Superior temporal gyrus (tissue), 1 donor: ENCODE results near the gene ZNF385B.
"Not testable (repeated sequence)": the region's sequence is repeated elsewhere in the genome, so short reads cannot be mapped to it uniquely, and the experiment has no call there.

Source experiments
- DNase-seq: peaks from one replicate; pipeline ENCODE4 v3.0.0-alpha.2; 2016; ENCODE audit errors: extremely low spot score

ZNF385B gene

GRCh38 chr2:179861416-179862067 lies at the start of gene ZNF385B:
ZNF385B (minus strand) TSS chr2:179861612.
- DNase-seq: peak; percentile 25

GRCh38 chr2:179910735-179911113 lies 49.3 kb upstream of the ZNF385B start:
- no peak for DNase-seq

DNA sequence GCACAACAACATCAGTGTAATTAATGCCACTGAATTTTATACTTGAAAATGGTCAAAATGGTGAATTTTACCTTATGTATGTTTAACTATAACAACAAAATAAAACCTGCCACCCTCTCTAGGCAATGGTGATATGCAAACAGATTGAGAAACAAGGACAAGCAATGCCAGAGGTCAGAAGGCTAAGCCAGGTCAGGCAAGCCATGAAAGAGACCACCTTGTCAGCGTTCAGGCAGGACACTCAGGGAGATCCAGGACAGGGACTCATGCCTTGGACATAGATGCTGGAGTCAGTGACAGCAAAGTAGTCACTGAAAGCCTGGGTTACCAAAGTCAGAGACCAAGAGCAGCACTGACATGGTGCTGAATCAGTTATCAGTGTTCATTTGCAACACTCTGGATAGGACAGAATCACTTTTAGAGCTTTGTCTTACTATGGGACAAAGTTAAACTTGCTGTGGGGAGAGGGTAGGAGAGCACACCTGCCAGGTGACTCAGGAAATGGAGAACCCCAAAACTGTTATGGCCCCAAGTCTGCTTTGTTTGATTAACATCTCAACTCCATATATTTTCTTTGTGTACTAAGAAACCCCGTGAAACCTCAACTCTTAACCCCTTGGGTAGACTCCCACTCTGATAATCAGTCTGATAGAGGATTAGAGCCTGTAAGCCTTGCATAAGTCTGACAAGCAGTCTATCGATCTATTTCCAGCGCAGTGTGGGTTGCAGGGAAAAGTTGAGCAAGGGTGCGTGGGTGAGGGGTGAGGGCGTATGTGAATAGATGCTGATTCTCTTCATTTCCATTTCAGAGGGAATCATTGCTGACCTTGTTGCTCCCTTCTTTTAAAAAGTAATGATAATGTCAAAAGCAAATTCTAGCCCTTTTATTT lies 48.7 kb upstream of the ZNF385B start:
- DNase-seq: no peak

GRCh38 chr2:179900655-179901054 lies 39.2 kb upstream of the ZNF385B start:
- no peak for DNase-seq

DNA sequence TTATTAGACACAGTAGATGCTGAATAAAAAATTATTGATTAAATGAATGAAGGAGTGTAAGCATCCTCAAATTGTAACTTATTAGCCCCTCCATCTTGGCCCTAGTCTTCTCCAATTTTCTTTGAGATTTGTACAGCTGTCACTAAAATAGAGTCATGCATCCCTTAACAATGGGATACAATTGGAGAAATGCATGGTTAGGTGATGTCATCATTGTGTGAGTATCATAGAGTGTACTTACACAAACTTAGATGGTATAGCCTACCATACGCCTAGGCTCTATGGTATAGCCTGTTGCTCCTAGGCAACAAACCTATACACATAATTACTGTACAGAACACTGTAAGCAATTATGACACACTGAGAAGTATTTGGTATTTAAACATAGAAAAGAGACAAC lies 38.3 kb upstream of the ZNF385B start:
- no peak for DNase-seq

DNA sequence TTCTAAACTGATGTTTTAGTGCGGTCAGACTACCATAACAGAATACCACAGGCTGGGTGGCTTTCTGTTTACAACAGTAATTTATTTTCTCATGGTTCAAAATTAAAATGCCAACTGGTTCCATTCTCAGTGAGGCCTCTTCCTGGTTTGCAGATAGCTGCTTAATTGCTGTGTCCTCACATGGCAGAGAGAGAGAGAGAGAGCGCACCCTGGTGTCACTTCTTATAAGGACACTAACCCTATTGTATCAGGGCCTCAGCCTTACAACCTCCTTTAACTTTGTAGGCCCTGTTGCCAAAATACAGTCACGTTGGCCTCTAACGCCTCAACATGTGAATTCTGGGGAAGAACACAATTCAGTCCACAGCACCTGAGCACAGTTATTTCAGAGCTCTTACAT lies 37.5 kb upstream of the ZNF385B start:
- DNase-seq: no peak

DNA sequence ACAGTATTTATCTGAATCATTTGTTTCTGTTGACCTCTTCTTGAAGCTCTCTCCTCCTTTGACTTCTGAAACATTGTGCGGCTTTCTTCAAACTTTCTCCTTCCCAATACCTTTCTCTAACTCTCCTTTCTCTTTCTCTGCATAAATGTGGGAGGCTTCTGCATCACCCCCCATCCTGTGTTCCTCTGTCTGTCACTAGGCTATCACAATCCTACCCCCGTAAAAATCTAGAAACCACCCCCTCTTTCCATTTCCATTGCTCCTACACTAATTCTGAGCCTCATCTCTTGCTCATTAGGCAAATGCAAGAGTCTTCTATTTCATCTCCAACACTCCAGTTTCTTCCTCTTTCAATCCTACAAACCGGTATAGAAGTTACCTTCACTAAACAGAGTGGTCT lies 32.2 kb upstream of the ZNF385B start:
- DNase-seq: no peak

GRCh38 chr2:179891237-179891636 lies 29.8 kb upstream of the ZNF385B start:
- DNase-seq: no peak

- DNase-seq: peak; percentile 31
These were observed 29.3 kb upstream of the ZNF385B start for GRCh38 chr2:179890666-179891065.

- not testable (repeated sequence) for DNase-seq
These were observed 27.2 kb upstream of the ZNF385B start for GRCh38 chr2:179888642-179889041.

DNA sequence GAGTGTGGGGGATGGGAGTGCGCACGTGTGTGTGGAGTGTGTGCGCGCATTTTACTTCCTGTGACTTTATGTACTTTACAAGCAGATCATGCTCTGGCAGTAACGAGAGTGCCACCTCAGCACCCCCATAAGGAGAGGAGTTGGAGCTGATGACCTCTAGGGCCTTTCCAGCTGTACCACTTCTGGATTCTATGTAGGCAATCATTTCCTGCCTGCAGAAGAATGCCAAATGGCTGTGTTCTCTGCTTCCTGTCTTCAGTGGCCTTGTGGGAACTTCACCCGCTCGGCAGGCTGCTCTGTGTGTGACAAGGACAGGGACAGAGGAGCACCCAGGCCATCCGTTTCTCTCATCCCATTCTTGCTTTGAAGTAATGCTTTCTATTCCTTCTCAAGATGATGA lies 22.8 kb upstream of the ZNF385B start:
- DNase-seq: no peak

DNA sequence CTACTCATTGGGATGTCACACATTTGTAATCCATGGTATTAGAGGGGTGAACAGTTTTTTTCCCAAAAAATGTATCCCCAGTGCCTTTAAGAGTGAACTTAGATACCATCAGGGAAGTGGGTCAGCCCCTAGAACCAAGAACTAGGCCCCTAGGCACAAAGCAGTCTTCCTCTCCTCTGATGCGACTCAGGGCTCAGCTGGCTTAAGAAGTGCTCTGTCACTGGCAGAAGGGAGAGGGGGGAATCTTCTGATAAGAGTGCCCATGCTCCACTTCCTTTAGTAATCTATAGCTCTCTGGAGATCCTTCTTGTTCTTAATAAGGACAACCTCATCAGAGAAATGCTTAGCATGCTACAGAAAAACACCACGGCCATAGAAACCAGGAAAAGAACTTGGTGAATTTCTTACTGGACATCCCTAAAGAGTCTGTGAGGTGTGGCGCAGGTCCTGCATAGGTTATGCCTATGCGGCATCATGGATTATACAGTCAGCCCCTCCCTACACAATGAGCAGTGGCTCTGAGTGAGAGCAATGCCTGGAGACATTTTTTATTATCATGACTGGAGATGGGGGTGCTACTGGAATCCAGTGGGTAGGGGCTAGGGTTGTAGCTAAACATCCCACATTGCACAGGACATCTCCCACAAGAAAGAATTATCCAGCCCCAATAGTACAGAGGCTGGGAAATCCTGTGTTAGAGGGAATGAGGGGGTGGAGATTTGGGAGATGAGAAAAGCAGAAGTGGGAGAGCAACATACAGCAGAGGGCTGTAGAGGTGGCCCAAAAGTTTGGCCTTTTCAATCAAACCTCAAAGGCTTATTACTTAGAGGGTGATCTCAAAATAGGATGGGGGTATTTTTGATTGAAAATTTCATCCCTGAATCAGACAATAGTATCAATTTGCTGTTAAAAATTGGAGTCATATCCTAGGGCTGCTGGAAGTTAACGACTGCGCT lies 21.7 kb upstream of the ZNF385B start:
- DNase-seq: no peak

DNA sequence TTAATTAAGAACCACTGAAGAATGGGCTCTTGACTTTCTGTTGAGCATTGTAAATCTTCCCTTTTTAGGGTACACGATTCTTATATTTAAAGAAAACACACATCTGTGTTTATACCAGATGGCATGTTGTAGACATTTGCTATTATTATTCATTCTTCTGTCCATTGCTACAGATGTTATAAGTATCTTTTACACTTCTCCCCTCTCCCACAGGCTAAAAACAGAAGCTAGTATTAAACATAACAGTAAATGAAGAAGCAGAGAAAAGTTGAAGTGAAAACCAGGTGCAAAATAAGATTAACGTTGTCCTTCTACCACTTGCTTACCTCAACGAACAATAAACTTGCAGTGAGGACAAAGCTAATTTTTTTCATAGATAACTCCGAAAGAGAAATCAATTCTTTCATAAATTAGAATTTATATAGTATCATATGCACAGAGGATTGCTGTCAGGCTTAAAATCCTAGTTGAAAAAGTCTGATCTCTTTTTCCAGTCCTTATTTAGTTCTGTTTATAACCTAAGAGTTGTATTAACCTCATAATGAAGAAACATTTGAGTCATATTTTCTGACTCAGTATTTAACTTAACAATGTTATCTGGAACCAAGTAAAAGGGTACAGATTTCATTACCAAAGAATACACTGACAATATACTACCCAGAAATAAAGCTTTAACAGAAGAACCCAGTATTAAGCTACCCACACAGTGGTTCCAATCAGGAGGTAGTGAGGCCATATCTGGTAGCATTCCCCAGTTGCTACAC lies 16.4 kb upstream of the ZNF385B start:
- no peak for DNase-seq

GRCh38 chr2:179876266-179876665 lies 14.9 kb upstream of the ZNF385B start:
- DNase-seq: no peak

- no peak for DNase-seq
These were observed 14.5 kb upstream of the ZNF385B start for GRCh38 chr2:179875864-179876263.

DNA sequence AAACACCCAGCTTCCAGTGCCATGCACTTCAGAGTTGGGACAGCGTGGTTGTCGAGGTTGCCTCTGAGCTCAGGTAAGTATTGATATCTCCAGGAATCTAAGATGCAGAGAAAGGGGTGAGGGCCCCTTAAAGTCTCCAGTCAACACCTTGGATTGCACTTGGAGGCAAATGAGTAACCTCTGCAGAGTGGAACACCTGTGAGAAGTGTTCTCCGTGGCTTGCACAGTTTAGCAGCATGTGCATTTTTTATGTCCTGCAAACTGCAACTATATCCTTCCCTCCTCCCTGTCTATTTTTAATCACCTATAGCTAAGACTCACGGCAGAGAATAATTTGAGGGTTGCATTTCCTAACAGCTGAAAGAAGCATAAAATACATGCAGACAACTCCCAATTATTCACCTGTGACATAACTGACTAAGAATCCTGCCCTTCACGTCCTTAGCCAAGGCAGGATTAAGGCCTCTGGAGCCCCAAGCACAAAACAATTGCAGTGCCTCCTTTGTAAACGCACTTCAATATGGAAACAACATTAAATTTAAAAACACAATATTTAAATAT lies 1.6 kb upstream of the ZNF385B start:
- peak; percentile 27 for DNase-seq

DNA sequence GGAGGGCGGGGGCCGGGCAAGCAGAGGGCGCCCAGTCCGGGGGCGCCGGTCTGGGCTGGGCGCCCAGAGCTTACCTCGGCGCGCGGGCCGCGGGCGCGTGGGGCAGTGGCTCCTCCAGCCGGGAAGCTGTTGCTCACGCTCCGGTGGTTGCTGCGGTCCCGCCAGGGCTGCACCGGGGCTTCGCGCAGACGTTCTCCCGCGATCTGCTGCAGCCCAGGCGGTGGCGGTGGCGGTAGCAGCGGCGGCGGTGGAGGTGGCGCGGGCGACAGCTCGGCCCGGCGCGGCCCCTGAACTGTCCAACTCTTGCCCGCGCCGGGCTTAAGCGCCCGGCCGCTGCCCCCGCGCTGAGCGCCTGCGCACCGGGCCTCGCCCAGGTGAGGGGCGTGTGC lies 391 bp downstream of the ZNF385B start:
- DNase-seq: no peak

- DNase-seq: no peak
These were observed 971 bp downstream of the ZNF385B start for GRCh38 chr2:179860255-179861026.

DNA sequence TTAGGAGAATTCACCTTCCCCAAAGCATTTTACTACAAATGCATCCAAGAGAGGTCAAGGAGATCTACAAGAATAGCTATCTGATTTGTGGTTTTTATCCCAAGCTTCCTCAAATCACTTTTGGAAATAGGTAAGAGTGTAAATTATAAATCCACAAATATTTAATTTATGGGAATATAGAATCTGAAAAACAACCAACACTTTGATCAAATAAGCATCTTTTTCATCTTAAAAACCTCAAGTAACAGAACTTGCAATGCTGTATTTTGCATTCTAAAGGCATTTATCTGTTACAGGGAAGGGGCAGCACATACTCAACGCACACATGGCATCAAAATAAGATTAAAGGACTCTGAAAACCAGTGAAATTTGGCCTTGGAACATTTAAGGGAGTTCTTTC lies 1.9 kb downstream of the ZNF385B start:
- DNase-seq: peak; percentile 20

DNA sequence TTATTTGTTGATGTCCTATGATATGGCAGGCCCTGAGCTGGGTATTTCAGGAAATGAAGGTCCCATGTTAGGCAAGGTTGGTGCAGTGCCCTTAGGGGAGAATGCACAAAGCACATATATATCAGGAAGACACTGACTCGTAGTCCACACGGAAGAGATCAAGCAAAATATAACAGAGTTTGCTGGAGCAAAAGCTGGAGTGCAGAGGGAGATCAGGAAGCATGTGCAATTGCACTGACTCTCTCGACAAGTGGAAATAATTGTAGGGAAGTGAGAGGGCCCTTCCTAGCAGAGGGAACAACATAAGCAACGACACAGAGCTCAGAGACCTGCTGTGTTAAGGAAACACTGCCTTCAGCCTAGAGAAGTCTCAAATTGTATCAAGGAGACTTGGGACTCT lies 4.2 kb downstream of the ZNF385B start:
- no peak for DNase-seq
